ENCODE data around the gene THRSP.
"Not testable (repeated sequence)": the region's sequence is repeated elsewhere in the genome, so short reads cannot be mapped to it uniquely, and the experiment has no call there.

Gene THRSP

DNA sequence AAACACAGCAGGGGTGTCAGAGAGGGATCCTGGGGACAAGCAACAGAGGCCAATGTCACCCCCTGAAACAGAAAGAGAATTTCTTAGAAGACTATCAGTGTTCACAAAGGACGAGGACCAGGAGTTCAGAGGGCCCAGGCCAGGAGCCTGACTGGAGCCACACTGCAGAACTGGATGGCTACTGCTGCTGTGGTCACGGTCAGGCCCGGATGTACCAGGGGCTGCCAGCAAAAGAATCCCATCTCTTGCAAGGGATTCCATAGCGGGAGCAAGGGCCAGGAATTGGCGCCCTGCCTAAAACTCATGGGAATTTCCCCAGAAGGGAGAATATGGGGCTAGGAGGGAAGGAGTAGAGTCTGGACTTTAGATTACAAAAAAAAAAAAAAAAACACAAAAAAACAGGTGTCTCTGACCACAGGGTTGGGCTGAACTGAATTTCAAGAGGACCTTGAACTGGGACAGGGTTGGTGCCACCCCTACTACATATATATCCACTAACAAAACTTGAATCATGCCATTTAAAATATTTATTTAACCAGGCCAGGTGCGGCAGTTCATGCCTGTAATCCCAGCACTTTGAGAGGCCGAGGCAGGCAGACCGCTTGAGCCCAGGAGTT lies 24.9 kb upstream of the THRSP start:
- no peak for DNase-seq (ENCODE audit: low read depth in 4 of 4, low spot score in 1 of 4)

DNA sequence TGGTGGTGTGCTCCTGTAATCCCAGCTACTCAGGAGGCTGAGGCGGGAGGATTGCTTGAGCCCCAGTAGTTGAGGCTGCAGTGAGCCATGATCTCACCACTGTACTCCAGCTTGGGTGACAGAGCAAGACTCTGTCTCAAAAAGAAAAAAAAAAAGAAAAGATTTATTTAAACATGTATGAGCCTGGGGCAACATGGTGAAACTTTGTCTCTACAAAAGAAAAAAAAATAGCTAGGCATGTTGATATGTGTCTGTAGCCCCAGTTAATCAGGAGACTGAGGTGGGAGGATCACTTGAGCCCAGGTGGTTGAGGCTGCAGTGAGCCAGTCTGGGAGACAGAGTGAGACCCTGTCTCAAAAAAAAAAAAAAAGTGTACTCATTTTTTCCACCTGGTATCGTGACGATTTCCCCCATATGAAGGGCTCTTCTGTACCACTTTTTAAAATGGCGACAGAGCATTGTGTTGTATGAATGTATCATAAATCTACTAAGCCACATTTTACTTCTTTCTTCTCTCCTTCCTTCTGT lies 24.2 kb upstream of the THRSP start:
- DNase-seq (ENCODE audit: low read depth in 4 of 4, low spot score in 1 of 4) = no peak

GRCh38 chr11:78039919-78040671 lies 23.6 kb upstream of the THRSP start:
- no peak for DNase-seq (ENCODE audit: low read depth in 4 of 4, low spot score in 1 of 4)

- no peak for DNase-seq (ENCODE audit: low read depth in 4 of 4, low spot score in 1 of 4)
These were observed 22.8 kb upstream of the THRSP start for GRCh38 chr11:78040691-78041379.

GRCh38 chr11:78041380-78041719 lies 22.3 kb upstream of the THRSP start:
- not testable (repeated sequence) for DNase-seq (ENCODE audit: low read depth in 4 of 4, low spot score in 1 of 4)

DNA sequence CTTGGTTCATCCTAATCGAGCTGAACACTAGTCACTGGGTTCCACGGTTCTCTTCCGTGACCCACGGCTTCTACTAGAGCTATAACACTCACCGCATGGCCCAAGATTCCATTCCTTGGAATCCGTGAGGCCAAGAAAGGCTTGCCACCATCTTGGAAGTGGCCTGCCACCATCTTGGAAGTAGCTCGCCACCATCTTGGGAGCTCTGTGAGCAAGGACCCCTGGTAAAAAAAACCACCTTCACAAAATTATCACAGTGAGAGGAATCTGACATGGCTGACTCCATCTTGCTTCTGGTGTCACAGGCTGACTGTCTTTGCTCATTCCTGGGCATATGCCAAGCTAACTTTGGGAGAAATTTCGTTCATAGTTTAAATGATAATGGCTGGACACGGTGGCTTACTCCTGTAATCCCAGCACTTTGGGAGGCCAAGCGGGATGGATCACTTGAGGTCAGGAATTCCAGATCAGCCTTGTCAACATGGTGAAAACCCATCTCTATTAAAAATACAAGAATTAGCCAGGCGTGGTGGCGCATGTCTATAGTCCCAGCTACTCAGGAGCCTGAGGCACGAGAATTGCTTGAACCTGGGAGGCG lies 21.7 kb upstream of the THRSP start:
- DNase-seq (ENCODE audit: low read depth in 4 of 4, low spot score in 1 of 4) = no peak

DNA sequence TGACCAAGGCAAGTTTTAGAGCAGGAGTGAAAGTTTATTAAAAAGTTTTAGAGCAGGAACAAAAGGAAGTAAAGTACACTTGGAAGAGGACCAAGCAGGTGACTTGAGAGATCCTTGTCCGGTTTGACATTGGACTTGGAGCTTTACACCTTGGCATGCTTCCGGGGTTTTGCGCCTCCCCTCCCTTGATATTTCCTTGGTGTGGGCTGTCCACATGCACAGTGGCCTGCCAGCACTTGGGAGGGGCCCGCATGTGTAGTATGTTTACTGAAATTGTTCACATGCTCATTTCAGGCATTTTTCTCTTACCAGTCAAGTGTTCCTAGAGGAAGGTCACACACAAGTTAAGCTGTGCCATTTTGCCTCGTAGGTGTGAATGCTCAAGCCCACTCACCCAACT lies 19.0 kb upstream of the THRSP start:
- no peak for DNase-seq (ENCODE audit: low read depth in 4 of 4, low spot score in 1 of 4)

- peak; percentile 55 to 69 (median 61) for DNase-seq (ENCODE audit: low read depth in 4 of 4, low spot score in 1 of 4)
These were observed 17.7 kb upstream of the THRSP start for GRCh38 chr11:78045851-78046485.

DNA sequence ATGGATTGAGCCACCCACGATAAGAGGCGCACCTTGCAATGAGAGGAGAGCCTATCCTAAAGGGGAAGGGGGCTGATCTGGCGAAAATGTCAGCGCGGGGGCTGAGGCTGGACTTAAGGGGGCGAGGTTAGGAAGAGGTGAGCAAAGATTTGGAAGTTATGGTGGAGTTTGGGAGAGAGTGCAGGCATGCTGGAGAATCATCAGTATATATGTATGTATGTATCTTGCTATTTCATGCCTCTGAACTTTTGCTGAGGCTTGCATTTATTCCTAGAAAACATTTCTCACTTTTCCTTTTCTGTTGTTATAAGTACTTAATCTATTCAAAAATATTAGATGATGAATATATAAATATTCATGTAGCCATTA lies 17.2 kb upstream of the THRSP start:
- no peak for DNase-seq (ENCODE audit: low read depth in 4 of 4, low spot score in 1 of 4)

DNA sequence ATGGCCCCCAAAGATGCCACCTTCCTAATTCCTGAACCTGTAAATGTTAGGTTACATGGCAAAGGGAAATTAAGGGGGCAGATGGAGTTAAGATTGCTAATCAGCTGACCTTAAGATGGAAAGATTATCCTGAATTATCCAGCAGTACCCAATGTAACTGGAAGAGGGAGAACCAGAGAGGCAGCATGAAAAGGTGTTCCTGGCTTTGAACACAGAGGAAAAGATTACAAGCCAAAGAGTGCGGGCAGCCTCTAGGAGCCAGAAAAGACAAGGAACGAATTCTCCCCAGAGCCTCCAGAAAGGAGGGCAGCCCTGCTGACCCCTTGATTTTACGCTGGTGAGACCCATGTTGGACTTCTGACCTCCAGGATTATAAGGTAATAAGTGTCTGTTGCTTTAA lies 15.1 kb upstream of the THRSP start:
- DNase-seq (ENCODE audit: low read depth in 4 of 4, low spot score in 1 of 4) = no peak

DNA sequence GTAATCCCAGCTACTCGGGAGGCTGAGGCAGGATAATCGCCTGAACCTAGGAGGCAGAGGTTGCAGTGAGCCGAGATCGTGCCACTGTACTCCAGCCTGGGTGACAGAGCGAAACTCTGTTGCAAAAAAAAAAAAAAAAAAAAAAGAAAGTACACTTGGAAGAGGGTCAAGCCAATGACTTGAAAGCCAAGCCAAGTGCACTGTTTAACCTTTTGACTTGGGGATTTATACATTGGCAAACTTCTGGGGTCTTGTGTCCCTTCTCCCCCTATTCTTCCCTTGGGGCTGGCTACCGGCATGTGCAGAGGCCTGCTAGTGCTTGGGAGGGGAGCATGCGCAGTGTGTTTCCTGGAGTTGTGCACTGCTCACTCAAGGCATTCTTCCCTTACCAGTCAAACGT lies 14.3 kb upstream of the THRSP start:
- DNase-seq (ENCODE audit: low read depth in 4 of 4, low spot score in 1 of 4) = no peak

DNA sequence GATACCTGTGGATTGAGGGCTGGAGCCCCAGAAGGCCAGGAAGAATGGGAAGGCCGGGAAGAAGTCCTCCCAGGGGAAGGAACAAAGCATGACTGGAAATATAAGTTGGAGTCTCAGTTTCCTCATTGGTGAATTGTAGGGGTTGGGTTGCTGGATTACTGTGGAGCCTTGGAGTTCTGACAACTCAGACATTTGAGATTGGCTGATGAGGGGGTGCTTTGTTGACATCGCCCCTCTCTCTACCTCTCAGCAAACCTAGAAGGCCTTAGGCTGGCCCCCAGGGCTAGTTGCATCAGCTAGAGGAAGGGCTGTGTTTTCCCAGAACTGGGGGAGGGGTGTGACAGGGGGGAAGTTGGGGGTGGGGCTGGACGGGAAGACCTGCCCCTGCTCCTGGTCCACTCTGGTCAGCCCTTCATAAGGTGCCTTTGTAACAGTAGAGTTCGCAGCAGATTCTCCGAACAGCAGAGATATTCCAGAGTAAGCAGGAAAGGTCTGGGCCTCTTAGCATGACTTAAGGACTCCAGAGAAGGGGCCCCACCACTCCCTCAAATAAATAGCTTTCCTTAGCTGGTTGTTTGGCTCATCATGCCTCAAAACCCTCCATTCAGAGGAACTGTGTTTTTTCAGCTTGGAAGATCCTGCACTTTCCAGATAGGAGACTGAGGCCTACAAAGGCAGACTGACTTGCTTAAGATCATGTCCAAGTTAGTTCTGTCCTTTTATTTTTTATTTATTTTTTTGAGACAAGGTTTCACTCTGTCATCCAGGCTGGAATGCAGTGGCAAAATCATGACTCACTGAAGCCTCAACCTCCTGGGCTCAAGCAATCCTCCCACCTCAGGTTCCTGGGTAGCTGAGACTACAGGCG lies 12.5 kb upstream of the THRSP start:
- DNase-seq (ENCODE audit: low read depth in 4 of 4, low spot score in 1 of 4) = no peak

GRCh38 chr11:78054971-78055370 lies 8.7 kb upstream of the THRSP start:
- no peak for DNase-seq (ENCODE audit: low read depth in 4 of 4, low spot score in 1 of 4)

GRCh38 chr11:78056093-78056492 lies 7.6 kb upstream of the THRSP start:
- no peak for DNase-seq (ENCODE audit: low read depth in 4 of 4, low spot score in 1 of 4)

DNA sequence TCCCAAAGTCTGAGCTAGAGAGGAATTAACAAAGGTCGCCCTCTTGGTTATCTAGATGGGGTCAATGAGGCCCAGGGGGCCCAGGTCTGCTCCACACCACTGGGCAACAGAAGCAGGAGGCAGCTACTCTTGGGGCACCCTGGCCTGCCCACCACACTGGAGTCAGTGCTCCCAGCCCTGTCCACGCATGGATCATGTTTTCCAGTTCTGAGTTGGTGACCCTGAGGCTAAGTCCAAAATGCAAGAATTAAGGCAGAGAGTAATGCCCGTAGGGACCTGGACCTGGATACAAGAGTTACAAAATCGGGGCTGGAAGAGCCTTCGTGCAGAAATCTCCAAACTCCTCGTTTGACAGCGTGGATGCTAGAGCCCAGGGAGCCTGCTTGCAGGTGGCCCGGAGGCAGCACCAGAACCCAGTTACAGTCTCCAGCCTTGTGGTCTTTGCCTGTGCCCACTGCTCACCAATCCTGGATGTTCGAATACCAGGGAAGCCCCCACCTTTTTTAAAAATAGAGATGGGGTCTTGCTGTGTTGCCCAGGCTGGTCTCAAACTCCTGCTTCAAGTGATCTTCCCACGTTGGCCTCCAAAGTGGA lies 6.1 kb upstream of the THRSP start:
- DNase-seq (ENCODE audit: low read depth in 4 of 4, low spot score in 1 of 4) = no peak

DNA sequence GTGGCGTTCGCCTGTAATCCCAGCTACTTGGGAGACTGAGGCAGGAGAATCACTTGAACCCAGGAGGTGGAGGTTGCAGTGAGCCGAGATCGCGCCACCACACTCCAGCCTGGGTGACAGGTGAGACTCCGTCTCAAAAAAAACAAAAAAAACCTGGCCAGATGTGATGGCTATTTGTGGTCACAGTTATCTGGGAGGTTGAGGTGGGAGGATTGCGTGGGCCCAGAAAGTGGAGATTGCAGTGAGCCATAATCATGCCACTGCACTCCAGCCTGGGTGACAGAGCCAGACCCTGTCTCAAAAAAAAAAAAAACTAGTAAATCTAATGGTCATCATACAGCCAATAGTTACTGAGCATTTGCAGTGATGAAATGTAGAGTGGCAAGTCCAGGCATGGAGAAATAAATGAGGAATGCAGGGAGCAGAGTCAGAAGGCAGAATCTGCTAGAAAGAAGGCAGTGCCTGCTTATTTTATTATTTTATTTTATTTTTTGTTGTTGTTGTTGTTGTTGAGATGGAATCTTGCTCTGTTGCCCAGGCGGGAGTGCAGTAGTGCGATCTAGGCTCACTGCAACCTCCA lies 3.8 kb upstream of the THRSP start:
- DNase-seq (ENCODE audit: low read depth in 4 of 4, low spot score in 1 of 4) = not testable (repeated sequence)

DNA sequence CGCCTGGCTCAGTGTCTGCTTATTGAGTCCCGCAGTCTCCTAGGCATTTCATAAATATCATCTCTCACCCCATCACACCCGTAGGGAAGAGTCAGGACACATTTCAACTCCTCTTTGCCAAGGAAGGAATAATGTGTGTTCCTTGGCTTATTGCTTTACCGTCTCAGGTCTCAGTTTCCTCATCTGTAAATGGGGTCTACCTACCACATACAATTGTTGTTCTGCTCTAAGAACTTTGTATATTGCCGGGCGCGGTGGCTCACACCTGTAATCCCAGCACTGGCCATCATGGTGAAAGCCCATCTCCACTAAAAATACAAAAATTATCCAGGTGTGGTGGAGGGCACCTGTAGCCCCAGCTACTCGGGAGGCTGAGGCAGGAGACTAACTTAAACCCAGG lies 3.1 kb upstream of the THRSP start:
- no peak for DNase-seq (ENCODE audit: low read depth in 4 of 4, low spot score in 1 of 4)

DNA sequence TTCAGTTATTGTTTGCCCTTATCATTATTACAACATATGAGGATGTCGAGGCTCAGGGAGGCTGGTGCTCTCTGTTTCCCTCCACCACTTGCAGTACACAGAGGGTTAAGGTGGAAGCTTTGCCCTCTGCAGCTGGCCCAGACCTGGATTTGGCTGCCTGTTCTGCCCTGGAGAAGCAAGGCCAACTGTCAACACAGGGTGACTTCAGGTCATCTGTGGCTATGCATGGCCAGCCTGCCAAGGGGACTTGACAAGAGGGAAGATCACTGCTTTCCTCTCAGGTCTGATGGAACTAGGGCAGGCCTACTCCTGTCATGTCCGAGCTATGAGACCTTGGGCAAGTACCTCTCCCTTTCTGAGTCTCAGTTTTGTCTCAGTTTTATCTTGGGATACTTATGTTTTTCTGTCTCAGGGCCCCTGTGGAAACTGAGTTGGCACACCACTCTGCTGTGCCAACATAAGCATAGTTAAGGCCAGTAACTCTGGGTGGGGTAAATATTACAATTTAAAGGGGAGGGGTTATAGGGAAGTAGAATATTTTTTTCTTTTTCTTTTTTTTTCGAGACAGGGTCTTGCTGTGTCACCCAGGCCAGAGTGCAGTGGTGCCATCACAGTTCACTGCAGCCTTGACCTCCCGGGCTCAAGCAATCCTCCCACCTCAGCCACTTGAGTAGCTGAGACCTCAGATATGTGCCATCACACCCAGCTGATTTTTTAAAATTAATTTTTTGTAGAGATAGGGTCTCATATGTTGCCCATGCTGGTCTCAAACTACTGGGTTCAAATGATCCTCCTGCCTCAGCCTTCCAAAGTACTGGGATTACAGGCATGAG lies 2.4 kb upstream of the THRSP start:
- DNase-seq (ENCODE audit: low read depth in 4 of 4, low spot score in 1 of 4) = no peak

GRCh38 chr11:78061921-78062311 lies 1.7 kb upstream of the THRSP start:
- DNase-seq (ENCODE audit: low read depth in 4 of 4, low spot score in 1 of 4) = no peak
